ENCODE results near the gene SAP30BP. TPM values are rescaled to one million over a fixed set of nuclear protein-coding genes. Genes with fewer than 3 reads are reported as not detected.

Gene SAP30BP
- total RNA-seq, 1 experiment from 2014 or later: 80.3 TPM

- Histone ChIP-seq H3K27ac (no peak overlapping the region), H3K79me2 (ENCODE audit: low read depth) (peaks cover 42% of the 10 kb centered on the region), H3K9me2 (ENCODE audit: insufficient read depth) (no peaks in the 10 kb centered on the region), H4K20me1 (ENCODE audit: insufficient read depth) (peaks cover 16% of the 10 kb centered on the region; the same call in 1 of the 2 replicates), H3K27me3 (ENCODE audit: insufficient read depth, low read depth) (no peaks in the 10 kb centered on the region), H3K4me3 (no peak overlapping the region), H3F3A (ENCODE audit: insufficient read depth, low read depth) (peaks cover 44% of the 10 kb centered on the region), H3K36me3 (ENCODE audit: low read depth) (peaks cover 11% of the 10 kb centered on the region), H2AFZ (no peak overlapping the region), H3K9me3 (ENCODE audit: insufficient read depth, low read depth) (no peaks in the 10 kb centered on the region), H3K4me1 (replicated peaks; ENCODE audit: insufficient read depth) (peaks cover 35% of the 10 kb centered on the region), H3K4me2 (no peak overlapping the region)
- intact Hi-C loops (cut with micrococcal nuclease; ENCODE audit: unreplicated experiment): no loop called here
- POLR2A ChIA-PET (ENCODE audit: unreplicated experiment): interaction anchor here (0.6 to 0.7 kb wide), 2 partner anchors 139 to 367 kb away, joined by 3 read pairs; no protein-coding TSS in a partner anchor
- DNase-seq: no peak
- TF ChIP-seq CTCF (conservative IDR thresholded peaks at IDR 0.05): no peak
- TF ChIP-seq EZH2 (IDR thresholded peaks at IDR 0.05; ENCODE audit: low read depth): no peak
- CTCF ChIA-PET: interaction anchor here (0.6 kb wide), 1 partner anchor 151 kb away, joined by 6 read pairs; the partner anchor contains the start of gene LLGL2
- no TSS peak for BruUV-seq (replicated peaks)
These were observed 9.3 kb downstream of the SAP30BP start for GRCh38 chr17:75676461-75676860.

GRCh38 chr17:75679706-75680211, 12.6 kb downstream of the SAP30BP start:
- CTCF ChIA-PET: interaction anchor here (0.7 to 2.3 kb wide), 6 partner anchors 34 to 68 kb away, joined by 3 to 11 read pairs (median 4); partner anchors contain the start of genes ITGB4 and SMIM5
- peaks cover 58% of the 10 kb centered on the region for H3K4me1 ChIP-seq (replicated peaks; ENCODE audit: insufficient read depth)
- peak overlapping the region; percentile 51 for H3K27ac ChIP-seq

GRCh38 chr17:75680431-75680830, 13.3 kb downstream of the SAP30BP start:
- Histone ChIP-seq H3K9me3 (ENCODE audit: insufficient read depth, low read depth) (no peaks in the 10 kb centered on the region), H3K79me2 (ENCODE audit: low read depth) (peaks cover 61% of the 10 kb centered on the region), H2AFZ (no peak overlapping the region), H3K27me3 (ENCODE audit: insufficient read depth, low read depth) (no peaks in the 10 kb centered on the region), H3K4me1 (replicated peaks; ENCODE audit: insufficient read depth) (peaks cover 61% of the 10 kb centered on the region), H3K4me3 (no peak overlapping the region), H3K36me3 (ENCODE audit: low read depth) (no peaks in the 10 kb centered on the region; the same call in 1 of the 2 replicates), H3K27ac (peak overlapping the region; percentile 51; the same call in 1 of the 2 replicates), H4K20me1 (ENCODE audit: insufficient read depth) (peaks cover 10% of the 10 kb centered on the region; the same call in 1 of the 2 replicates), H3K9me2 (ENCODE audit: insufficient read depth) (no peaks in the 10 kb centered on the region), H3K4me2 (no peak overlapping the region), H3F3A (ENCODE audit: insufficient read depth, low read depth) (peaks cover 47% of the 10 kb centered on the region)
- TF ChIP-seq EZH2 (IDR thresholded peaks at IDR 0.05; ENCODE audit: low read depth): no peak
- no peak for TF ChIP-seq CTCF (conservative IDR thresholded peaks at IDR 0.05)
- no peak for DNase-seq
- ChIA-PET CTCF (interaction anchor here (0.7 to 2.3 kb wide), 5 partner anchors 33 to 67 kb away, joined by 3 to 11 read pairs (median 4); partner anchors contain the start of genes ITGB4 and SMIM5), POLR2A (ENCODE audit: unreplicated experiment) (interaction anchor here (0.6 to 1.0 kb wide), 3 partner anchors 19 to 43 kb away, joined by 3 to 17 read pairs (median 5); partner anchors contain the start of gene ITGB4)
- BruUV-seq (replicated peaks): no TSS peak
- intact Hi-C loops (cut with micrococcal nuclease; ENCODE audit: unreplicated experiment): no loop called here

More at GRCh38 chr17:75679706-75680211, 12.6 kb downstream of the SAP30BP start:
- Histone ChIP-seq H3K79me2 (ENCODE audit: low read depth) (peaks cover 55% of the 10 kb centered on the region), H3K9me2 (ENCODE audit: insufficient read depth) (no peaks in the 10 kb centered on the region), H3K9me3 (ENCODE audit: insufficient read depth, low read depth) (no peaks in the 10 kb centered on the region), H3F3A (ENCODE audit: insufficient read depth, low read depth) (peaks cover 48% of the 10 kb centered on the region), H4K20me1 (ENCODE audit: insufficient read depth) (peaks cover 11% of the 10 kb centered on the region; the same call in 1 of the 2 replicates), H3K4me2 (peak overlapping the region; percentile 56), H3K4me3 (no peak overlapping the region), H3K27me3 (ENCODE audit: insufficient read depth, low read depth) (no peaks in the 10 kb centered on the region), H2AFZ (no peak overlapping the region), H3K36me3 (ENCODE audit: low read depth) (no peaks in the 10 kb centered on the region; the same call in 1 of the 2 replicates)
- intact Hi-C loops (cut with micrococcal nuclease; ENCODE audit: unreplicated experiment): loop anchor here (1.0 kb wide), 2 partner anchors 44 to 68 kb away; no protein-coding TSS in a partner anchor
- peak; percentile 70 to 77 for DNase-seq
- BruUV-seq (replicated peaks): no TSS peak
- POLR2A ChIA-PET (ENCODE audit: unreplicated experiment): interaction anchor here (0.6 to 1.0 kb wide), 3 partner anchors 20 to 175 kb away, joined by 3 to 17 read pairs (median 5); partner anchors contain the start of genes ITGB4 and WBP2
- TF ChIP-seq EZH2 (IDR thresholded peaks at IDR 0.05; ENCODE audit: low read depth): no peak
- peak; percentile 58 for TF ChIP-seq CTCF (conservative IDR thresholded peaks at IDR 0.05)

All from PC-9 (cell line).